CD14-positive monocyte (primary cell): ENCODE results near the gene CBFB. TPM values are rescaled to one million over a fixed set of nuclear protein-coding genes. Genes with fewer than 3 reads are reported as not detected.
A peak's percentile ranks its signal among the peaks of the same experiment; 100 is the strongest.

Source experiments
- DNase-seq, 3 donors: peaks; one replicate each; pipeline ENCODE4 v3.0.0-alpha.2; 2011 to 2022
- H2AFZ ChIP-seq: 2 replicates; pipeline ENCODE4 v1.6.0; 2012; ENCODE audit warnings: mild to moderate bottlenecking, low read depth, low read length, inconsistent platforms; ENCODE audit not compliant: insufficient read depth, poor library complexity, severe bottlenecking
- H3K27ac ChIP-seq, 2 donors: 1 replicate in 1 of 2; 2 replicates in 1 of 2; pipeline ENCODE4 v1.5.1; 2012 to 2013; ENCODE audit warnings: low read length in 2 of 2, control low read depth in 1 of 2, inconsistent platforms in 1 of 2, low read depth in 1 of 2, mild to moderate bottlenecking in 1 of 2
- H3K27me3 ChIP-seq, 2 donors: one replicate each; pipeline versions ENCODE4 v1.6.0 to v1.6.1; 2011 to 2013; ENCODE audit warnings: low read length in 2 of 2; ENCODE audit not compliant: control insufficient read depth in 2 of 2, insufficient read depth in 2 of 2
- H3K36me3 ChIP-seq, 2 donors: replicated peaks in 1 of 2; 1 replicate in 1 of 2; 2 replicates in 1 of 2; pipeline versions ENCODE4 v1.5.1 to v1.6.1; 2012 to 2013; ENCODE audit warnings: low read length in 2 of 2, control low read depth in 1 of 2, inconsistent platforms in 1 of 2, mild to moderate bottlenecking in 1 of 2; ENCODE audit not compliant: insufficient read depth in 2 of 2, control insufficient read depth in 1 of 2
- H3K4me1 ChIP-seq, 2 donors: 1 replicate in 1 of 2; 2 replicates in 1 of 2; pipeline versions ENCODE4 v1.5.1 to v1.6.1; 2012 to 2013; ENCODE audit warnings: low read length in 2 of 2, control low read depth in 1 of 2, inconsistent platforms in 1 of 2, mild to moderate bottlenecking in 1 of 2, moderate library complexity in 1 of 2; ENCODE audit not compliant: insufficient read depth in 2 of 2, control insufficient read depth in 1 of 2
- H3K4me2 ChIP-seq: replicated peaks from 2 replicates; pipeline ENCODE3; 2012; ENCODE audit warnings: low read length, moderate library complexity, mild to moderate bottlenecking; ENCODE audit not compliant: poor library complexity, severe bottlenecking; ENCODE audit errors: extremely low read depth
- H3K4me3 ChIP-seq, 3 experiments: fragments of 200-600 bp in 1 of 3; sonication (generic) in 1 of 3; replicated peaks in 1 of 3; 1 replicate in 2 of 3; 2 replicates in 1 of 3; pipeline ENCODE4 v1.5.1; 2011 to 2013; ENCODE audit warnings: low read length in 3 of 3, mild to moderate bottlenecking in 3 of 3, control low read depth in 2 of 3, low read depth in 2 of 3, inconsistent platforms in 1 of 3, moderate library complexity in 1 of 3
- H3K79me2 ChIP-seq: 2 replicates; pipeline ENCODE4 v1.6.0; 2012; ENCODE audit warnings: mild to moderate bottlenecking, control low read depth, inconsistent platforms, low read length, moderate library complexity; ENCODE audit not compliant: insufficient read depth
- H3K9ac ChIP-seq: 2 replicates; pipeline ENCODE4 v1.6.0; 2017; ENCODE audit warnings: low read length, mild to moderate bottlenecking; ENCODE audit not compliant: insufficient read depth, poor library complexity, severe bottlenecking
- H3K9me3 ChIP-seq, 2 donors: replicated peaks in 1 of 2; 1 replicate in 1 of 2; 2 replicates in 1 of 2; pipeline versions ENCODE4 v1.5.1 to v1.6.1; 2012 to 2013; ENCODE audit warnings: low read length in 2 of 2, control low read depth in 1 of 2; ENCODE audit not compliant: control insufficient read depth in 1 of 2, insufficient read depth in 1 of 2
- H4K20me1 ChIP-seq: 2 replicates; pipeline ENCODE4 v1.6.0; 2012; ENCODE audit warnings: mild to moderate bottlenecking, low read length, control low read depth, moderate library complexity; ENCODE audit not compliant: insufficient read depth
- H3K27ac Mint-ChIP-seq, 7 donors: one replicate each; pipeline ENCODE4 v1.8.0; 2020; ENCODE audit warnings: mild to moderate bottlenecking in 7 of 7, mixed read lengths in 7 of 7, moderate library complexity in 6 of 7, inconsistent platforms in 2 of 7
- H3K27me3 Mint-ChIP-seq, 3 donors: one replicate each; pipeline ENCODE4 v1.8.0; 2021 to 2022; ENCODE audit warnings: low read depth in 3 of 3, mild to moderate bottlenecking in 3 of 3, mixed read lengths in 3 of 3, moderate library complexity in 3 of 3, inconsistent platforms in 1 of 3
- H3K36me3 Mint-ChIP-seq, 2 donors: one replicate each; pipeline ENCODE4 v1.8.0; 2020; ENCODE audit warnings: mixed read lengths in 2 of 2, inconsistent platforms in 1 of 2, mild to moderate bottlenecking in 1 of 2
- H3K4me1 Mint-ChIP-seq: one replicate; pipeline ENCODE4 v1.8.0; 2020; ENCODE audit warnings: mild to moderate bottlenecking, mixed read lengths
- H3K4me3 Mint-ChIP-seq, 2 donors: one replicate each; pipeline ENCODE4 v1.8.0; 2020; ENCODE audit warnings: mild to moderate bottlenecking in 2 of 2, mixed read lengths in 2 of 2, moderate library complexity in 1 of 2
- H3K9me3 Mint-ChIP-seq, 7 donors: one replicate each; pipeline ENCODE4 v1.8.0; 2020 to 2022; ENCODE audit warnings: mixed read lengths in 7 of 7, mild to moderate bottlenecking in 6 of 7, moderate library complexity in 6 of 7, inconsistent platforms in 2 of 7
- CTCF ChIP-seq: fragments of 200-600 bp; IDR thresholded peaks from one replicate; pipeline ENCODE4 v1.8.0; 2022; ENCODE audit warnings: antibody characterized with exemption, mild to moderate bottlenecking
- WGBS: methylation state at CpG from one replicate; pipeline ENCODE4 v1.1.5; 2013; ENCODE audit warnings: missing lambda C conversion rate; ENCODE audit not compliant: insufficient coverage; 5-methylcytosine and 5-hydroxymethylcytosine counted together
- intact Hi-C, 2 donors: fragments of 100-400 bp; cut with micrococcal nuclease; formaldehyde crosslinking; loops; one replicate each; pipeline versions ENCODE4 v1.15.0 to v1.15.1; 2023
- polyA plus RNA-seq, 3 donors: library from polyadenylated mRNA; depleted of rRNA in 1 of 3; unstranded in 2 of 3; stranded (reverse) in 1 of 3; fragments of 300-500 nt in 2 of 3; fragments of >200 nt in 1 of 3; fragmentation: Illumina TruSeq in 2 of 3; gene quantifications; 1 replicate in 2 of 3; 2 replicates in 1 of 3; pipeline ENCODE4 v1.2.3, GENCODE V29; 2012 to 2021

Gene CBFB
- polyA plus RNA-seq, 3 donors, result 28.3 to 45.4 (median 29.5) TPM

DNA sequence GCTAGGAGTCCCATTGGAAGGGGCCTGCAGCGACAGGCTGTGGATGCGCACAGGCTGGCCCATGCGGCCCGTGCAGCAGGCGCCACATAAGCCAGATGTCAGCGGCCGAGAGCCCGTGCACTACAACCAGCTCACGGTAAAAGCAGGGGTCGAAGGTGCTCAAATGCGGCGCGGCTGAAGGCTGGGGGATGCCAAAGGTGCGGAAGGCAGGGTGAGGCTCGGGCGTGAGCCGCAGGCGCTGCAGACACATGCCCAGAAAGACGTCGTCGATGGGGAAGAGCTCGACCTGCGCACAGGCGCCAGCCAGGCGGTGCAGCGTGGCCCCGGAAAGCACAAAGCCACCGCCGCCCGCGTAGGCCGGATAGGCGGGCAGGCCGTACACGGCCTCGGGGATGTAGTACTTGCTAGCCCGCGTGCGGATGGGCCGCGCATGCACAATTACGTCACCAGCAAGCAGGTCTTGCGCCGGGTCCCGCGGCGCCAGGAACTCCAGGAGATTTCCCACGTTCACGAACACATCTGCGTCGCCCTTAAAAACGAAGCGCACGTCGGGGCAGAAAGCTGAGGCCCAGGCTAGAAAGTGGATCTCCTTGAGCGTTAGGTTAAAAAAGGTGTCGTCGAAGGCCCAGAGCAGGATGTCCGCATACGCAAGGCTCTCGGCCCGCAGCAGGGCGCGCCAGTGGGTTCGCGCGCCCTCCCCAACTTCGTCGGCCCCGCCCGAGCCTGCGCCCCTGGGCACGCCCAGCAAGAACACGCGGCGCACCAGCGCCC, 120.5 kb downstream of the CBFB start:
- Histone ChIP-seq H3K27me3 (peaks cover 13 to 50% of the 10 kb centered on the region in 2 donors), H3K27ac (no peak overlapping the region), H3K4me3 (no peak overlapping the region), H3K36me3 (peaks cover 45 to 48% of the 10 kb centered on the region in 2 donors), H2AFZ (no peak overlapping the region), H3K4me1 (peaks cover 8 to 17% of the 10 kb centered on the region in 2 donors), H4K20me1 (peaks cover 86% of the 10 kb centered on the region), H3K79me2 (no peaks in the 10 kb centered on the region), H3K9me3 (peaks cover 9 to 18% of the 10 kb centered on the region in 2 donors), H3K4me2 (peak overlapping the region; percentile 66), H3K9ac (no peak overlapping the region)
- peaks cover 13% of the 10 kb centered on the region for H3K4me1 Mint-ChIP-seq
- peaks cover 37 to 57% (median 51%) of the 10 kb centered on the region in 3 donors for H3K27me3 Mint-ChIP-seq
- peaks cover 51 to 54% of the 10 kb centered on the region in 2 donors for H3K36me3 Mint-ChIP-seq
- intact Hi-C loops, result no loop called here
- H3K27ac Mint-ChIP-seq, result peak overlapping the region in 1 of 7 donors; percentile 68
- TF ChIP-seq CTCF, result no peak
- peaks cover 7 to 19% (median 12%) of the 10 kb centered on the region in 7 donors for H3K9me3 Mint-ChIP-seq
- no peak for DNase-seq
- H3K4me3 Mint-ChIP-seq, result peak overlapping the region in 1 of 2 donors; percentile 66
- WGBS, result 80% methylated on average over 77 of the region's 77 CpGs

DNA sequence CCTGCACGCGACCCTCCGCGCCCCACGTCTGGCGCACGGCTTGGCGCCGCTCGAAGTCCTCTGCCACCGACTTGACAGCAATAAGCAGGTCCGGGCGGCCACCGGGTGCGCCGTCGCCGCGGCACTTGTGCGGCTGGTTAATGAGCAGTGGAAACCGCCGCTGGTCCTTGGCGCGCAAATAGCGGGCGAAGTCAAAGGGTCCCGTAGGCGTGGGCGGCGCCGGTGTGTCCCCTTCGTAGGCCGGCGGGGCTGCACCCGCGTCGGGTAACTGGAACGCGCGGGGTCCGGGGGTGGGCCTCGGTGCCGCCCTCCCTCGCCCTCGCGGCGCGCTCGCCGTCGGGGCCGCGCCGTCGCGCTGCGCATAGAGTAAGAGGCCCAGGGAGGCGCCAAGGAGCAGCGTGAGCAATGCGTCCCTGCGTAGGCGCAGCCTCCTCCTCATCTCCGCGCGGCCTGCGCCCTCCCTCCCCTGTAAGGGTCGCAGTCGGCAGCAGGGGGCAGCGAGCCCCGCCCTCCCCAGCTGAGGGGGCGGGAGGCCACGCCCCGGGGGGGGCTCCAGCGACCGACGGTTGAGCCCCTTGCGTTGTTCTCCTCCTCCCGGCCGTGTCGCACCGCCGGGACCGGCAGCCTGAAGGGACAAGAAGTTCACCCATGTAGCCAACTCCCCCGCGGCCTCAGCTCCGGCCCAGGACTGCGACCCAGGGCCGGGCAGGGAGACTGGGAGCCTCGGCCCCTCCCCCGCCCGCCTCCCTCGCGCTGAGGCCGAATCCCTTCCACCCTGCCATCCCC, 121.3 kb downstream of the CBFB start:
- H3K4me3 ChIP-seq, result peak overlapping the region in 1 of 3 experiments; percentile 63
- peaks cover 40 to 64% (median 55%) of the 10 kb centered on the region in 3 donors for H3K27me3 Mint-ChIP-seq
- H3K4me3 Mint-ChIP-seq, result peak overlapping the region in 1 of 2 donors; percentile 77
- H3K9me3 ChIP-seq, result peaks cover 9 to 18% of the 10 kb centered on the region in 2 donors
- no peak overlapping the region for H3K27ac Mint-ChIP-seq
- peaks cover 43 to 46% of the 10 kb centered on the region in 2 donors for H3K36me3 Mint-ChIP-seq
- peaks cover 12 to 23% of the 10 kb centered on the region in 2 donors for H3K4me1 ChIP-seq
- DNase-seq, result no peak
- H3K9ac ChIP-seq, result no peak overlapping the region
- peaks cover 13 to 56% of the 10 kb centered on the region in 2 donors for H3K27me3 ChIP-seq
- no peak for TF ChIP-seq CTCF
- H3K4me2 ChIP-seq, result peak overlapping the region; percentile 66
- H2AFZ ChIP-seq, result peak overlapping the region; percentile 17
- no peak overlapping the region for H3K27ac ChIP-seq
- peaks cover 7 to 21% (median 12%) of the 10 kb centered on the region in 7 donors for H3K9me3 Mint-ChIP-seq
- WGBS, result 10% methylated on average over 90 of the region's 94 CpGs
- intact Hi-C loops, result no loop called here
- H3K79me2 ChIP-seq, result no peaks in the 10 kb centered on the region
- peaks cover 37 to 40% of the 10 kb centered on the region in 2 donors for H3K36me3 ChIP-seq
- H4K20me1 ChIP-seq, result peaks cover 86% of the 10 kb centered on the region
- H3K4me1 Mint-ChIP-seq, result peaks cover 15% of the 10 kb centered on the region
